Measurements from ENCODE around the gene SERPINF2. TPM values are rescaled to one million over a fixed set of nuclear protein-coding genes. Genes with fewer than 3 reads are reported as not detected.
"Not testable (repeated sequence)": the region's sequence is repeated elsewhere in the genome, so short reads cannot be mapped to it uniquely, and the experiment has no call there.

Gene SERPINF2
- total RNA-seq, 1 donor from 2014 or later = 1.2 TPM

DNA sequence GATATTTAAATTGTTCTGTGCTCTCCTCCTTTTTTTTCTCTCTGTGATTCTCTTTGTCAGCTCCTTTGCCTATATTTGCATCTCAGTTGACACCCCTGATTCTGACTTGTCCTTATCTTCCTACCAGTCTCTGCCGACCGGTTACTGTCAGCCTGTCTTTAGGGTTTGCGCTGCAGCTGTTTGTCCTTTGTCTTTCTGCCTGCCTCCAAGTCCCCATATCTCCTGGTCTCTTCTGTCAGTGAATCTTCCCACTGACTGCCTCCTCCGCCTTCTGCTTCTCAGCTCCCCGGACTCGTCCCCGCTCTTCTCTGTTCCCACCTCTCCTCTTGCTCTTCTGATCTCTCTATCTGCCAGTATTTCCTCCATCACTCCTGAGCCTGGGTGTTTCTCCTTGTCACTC, 37.7 kb upstream of the SERPINF2 start:
- TF ChIP-seq CTCF (IDR thresholded peaks at IDR 0.05; ENCODE audit: insufficient read depth, low read length, poor library complexity, severe bottlenecking) = no peak
- no peaks in the 10 kb centered on the region for H3K36me3 ChIP-seq (ENCODE audit: control insufficient read depth, insufficient read depth, low read length)
- no peak for DNase-seq (ENCODE audit: low read depth)
- H3K27me3 ChIP-seq (ENCODE audit: control insufficient read depth, insufficient read depth, low read length) = no peaks in the 10 kb centered on the region
- no peak overlapping the region for H3K4me3 ChIP-seq (ENCODE audit: low read depth, low read length)

GRCh38 chr17:1707107-1707506, 35.6 kb upstream of the SERPINF2 start:
- no peak for TF ChIP-seq CTCF (IDR thresholded peaks at IDR 0.05; ENCODE audit: insufficient read depth, low read length, poor library complexity, severe bottlenecking)
- Histone ChIP-seq H3K36me3 (ENCODE audit: control insufficient read depth, insufficient read depth, low read length) (peaks cover 2% of the 10 kb centered on the region), H3K27me3 (ENCODE audit: control insufficient read depth, insufficient read depth, low read length) (no peaks in the 10 kb centered on the region), H3K4me3 (ENCODE audit: low read depth, low read length) (no peak overlapping the region)
- no peak for DNase-seq (ENCODE audit: low read depth)

DNA sequence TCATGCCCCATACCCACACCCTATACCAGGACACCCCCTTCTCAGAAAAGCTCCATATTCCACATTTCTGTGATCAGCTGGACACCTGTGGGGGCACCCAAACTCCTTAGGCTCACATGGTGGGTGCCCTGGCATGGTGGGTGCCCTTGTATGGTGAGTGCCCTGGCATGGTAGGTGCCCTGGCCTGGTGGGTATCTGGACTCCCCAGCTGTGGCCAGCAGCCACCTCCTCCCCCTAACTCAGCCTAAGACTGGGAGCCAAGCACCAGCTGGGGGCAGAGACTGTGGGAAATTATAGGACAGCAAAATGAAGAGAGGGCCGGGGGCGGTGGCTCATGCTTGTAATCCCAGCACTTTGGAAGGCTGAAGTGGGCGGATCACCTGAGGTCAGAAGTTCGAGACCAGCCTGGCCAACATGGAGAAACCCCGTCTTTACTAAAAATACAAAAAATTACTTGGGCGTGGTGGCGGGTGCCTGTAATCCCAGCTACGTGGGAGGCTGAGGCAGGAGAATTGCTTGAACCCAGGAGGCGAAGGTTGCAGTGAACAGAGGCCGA, 33.8 kb upstream of the SERPINF2 start:
- H3K27me3 ChIP-seq (ENCODE audit: control insufficient read depth, insufficient read depth, low read length); H3K4me3 ChIP-seq (ENCODE audit: low read depth, low read length); DNase-seq (ENCODE audit: low read depth): not testable (repeated sequence)
- peaks cover 11% of the 10 kb centered on the region for H3K36me3 ChIP-seq (ENCODE audit: control insufficient read depth, insufficient read depth, low read length)

- Histone ChIP-seq H3K36me3 (ENCODE audit: control insufficient read depth, insufficient read depth, low read length) (peaks cover 11% of the 10 kb centered on the region), H3K27me3 (ENCODE audit: control insufficient read depth, insufficient read depth, low read length) (no peaks in the 10 kb centered on the region), H3K4me3 (ENCODE audit: low read depth, low read length) (peak overlapping the region; percentile 70)
- no peak for DNase-seq (ENCODE audit: low read depth)
- no peak for TF ChIP-seq CTCF (IDR thresholded peaks at IDR 0.05; ENCODE audit: insufficient read depth, low read length, poor library complexity, severe bottlenecking)
Measured at GRCh38 chr17:1709403-1709951, 33.2 kb upstream of the SERPINF2 start.

DNA sequence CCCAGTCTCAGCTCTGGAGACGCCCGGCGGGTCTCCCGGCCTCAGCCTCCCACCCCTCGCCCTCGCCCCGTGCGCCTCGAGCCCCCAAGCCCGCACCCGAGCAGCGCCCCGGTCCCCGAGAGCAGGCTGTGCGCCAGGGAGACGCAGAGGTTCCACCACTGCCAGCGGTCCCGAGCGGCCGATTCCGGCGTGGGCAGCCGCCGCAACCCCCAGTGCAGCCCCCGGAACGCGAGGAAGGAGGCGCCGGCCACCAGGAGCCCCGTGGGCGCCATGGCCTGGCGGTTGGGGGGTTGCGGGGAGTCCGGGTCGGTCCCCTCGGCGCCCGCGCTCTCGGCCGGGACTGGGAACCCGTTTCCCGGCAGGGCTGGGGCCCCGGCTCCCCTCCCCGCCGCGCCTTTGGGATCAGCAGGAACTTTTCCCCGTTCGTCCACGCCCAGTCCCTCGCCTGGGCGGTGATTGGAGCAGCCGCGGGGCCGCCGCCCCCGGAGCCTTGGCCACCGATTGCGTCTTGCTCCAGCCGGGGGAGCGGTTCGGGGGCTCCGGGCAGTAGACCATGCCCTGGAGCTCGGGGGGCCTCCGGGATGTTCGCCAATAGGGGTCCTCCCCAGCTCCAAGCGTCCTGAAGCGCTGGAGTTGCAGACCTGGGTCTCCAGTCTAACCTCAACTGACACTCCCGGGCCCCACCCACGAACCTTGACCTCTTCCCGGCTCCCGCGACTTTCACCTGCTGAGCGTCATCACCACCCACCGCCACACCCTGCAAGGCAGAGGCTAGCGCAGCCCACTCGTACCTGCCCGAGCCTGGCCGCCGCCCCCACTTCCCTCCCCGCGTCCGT, 32.5 kb upstream of the SERPINF2 start, which contains the start of gene TLCD2:
TLCD2 (minus strand) TSS at position 407 of the 836 bp plus-strand sequence; CDS start at position 272, 135 bp downstream.
- Histone ChIP-seq H3K36me3 (ENCODE audit: control insufficient read depth, insufficient read depth, low read length) (peaks cover 11% of the 10 kb centered on the region), H3K4me3 (ENCODE audit: low read depth, low read length) (peak within 1 kb of the TSS; percentile 70), H3K27me3 (ENCODE audit: control insufficient read depth, insufficient read depth, low read length) (no peaks in the 10 kb centered on the region)
- TF ChIP-seq CTCF (IDR thresholded peaks at IDR 0.05; ENCODE audit: insufficient read depth, low read length, poor library complexity, severe bottlenecking) = no peak
- DNase-seq (ENCODE audit: low read depth) = no peak

GRCh38 chr17:1710807-1711553, 31.7 kb upstream of the SERPINF2 start:
- H3K36me3 ChIP-seq (ENCODE audit: control insufficient read depth, insufficient read depth, low read length) = peaks cover 11% of the 10 kb centered on the region
- no peak for TF ChIP-seq CTCF (IDR thresholded peaks at IDR 0.05; ENCODE audit: insufficient read depth, low read length, poor library complexity, severe bottlenecking)
- no peaks in the 10 kb centered on the region for H3K27me3 ChIP-seq (ENCODE audit: control insufficient read depth, insufficient read depth, low read length)
- DNase-seq (ENCODE audit: low read depth) = no peak
- H3K4me3 ChIP-seq (ENCODE audit: low read depth, low read length) = peak overlapping the region; percentile 70
